HepG2 (cell line): ENCODE results near the gene PSMB11. TPM values are rescaled to one million over a fixed set of nuclear protein-coding genes. Genes with fewer than 3 reads are reported as not detected.

ENCODE experiments used
- CENPT ChIP-seq: sonication (generic); formaldehyde crosslinking; IDR thresholded peaks from 2 replicates; pipeline ENCODE4 v1.8.0; 2022; ENCODE audit warnings: low read depth, mild to moderate bottlenecking, moderate library complexity, missing genetic modification reagents
- EZH2 ChIP-seq: conservative IDR thresholded peaks from 2 replicates; pipeline ENCODE4 v1.6.1; 2012; ENCODE audit warnings: mild to moderate bottlenecking, low read depth, low read length, moderate library complexity
- FOXC1 ChIP-seq: sonication (generic); formaldehyde crosslinking; IDR thresholded peaks from 2 replicates; pipeline ENCODE4 v1.8.0; 2022; ENCODE audit warnings: mild to moderate bottlenecking, missing genetic modification reagents, borderline replicate concordance
- KDM3A ChIP-seq: IDR thresholded peaks from 2 replicates; pipeline ENCODE4 v1.6.1; 2018; ENCODE audit warnings: low read depth, missing compliant biosample characterization
- RFX1 ChIP-seq: fragments of 450-650 bp; IDR thresholded peaks from 2 replicates; pipeline ENCODE4 v1.6.1; 2017
- RFX3 ChIP-seq: IDR thresholded peaks from 2 replicates; pipeline ENCODE4 v1.6.1; 2016; ENCODE audit warnings: missing biosample characterization, missing genetic modification reagents
- RXRA ChIP-seq: sonication (generic); formaldehyde crosslinking; IDR thresholded peaks from 2 replicates; pipeline ENCODE4 v1.5.1; 2020; ENCODE audit warnings: missing genetic modification reagents
- SATB2 ChIP-seq: sonication (generic); formaldehyde crosslinking; IDR thresholded peaks from 2 replicates; pipeline ENCODE4 v1.5.0; 2020; ENCODE audit warnings: missing genetic modification reagents
- SKI ChIP-seq: fragments of 450-650 bp; IDR thresholded peaks from one replicate; pipeline ENCODE4 v1.6.1; 2018; ENCODE audit warnings: mild to moderate bottlenecking; ENCODE audit not compliant: partially characterized antibody
- SMAD3 ChIP-seq: sonication (generic); formaldehyde crosslinking; IDR thresholded peaks from 2 replicates; pipeline ENCODE4 v1.4.0; 2020; ENCODE audit warnings: missing genetic modification reagents
- SUZ12 ChIP-seq: fragments of 150-350 bp; IDR thresholded peaks from 2 replicates; pipeline ENCODE4 v1.6.1; 2014; ENCODE audit warnings: low read depth, low read length
- TBX2 ChIP-seq: sonication (generic); formaldehyde crosslinking; IDR thresholded peaks from 2 replicates; pipeline ENCODE4 v1.5.0; 2020; ENCODE audit warnings: missing genetic modification reagents, mild to moderate bottlenecking, borderline replicate concordance
- TBX3 ChIP-seq: fragments of 450-650 bp; IDR thresholded peaks from 2 replicates; pipeline ENCODE4 v1.6.1; 2017; ENCODE audit warnings: antibody characterized with exemption, mild to moderate bottlenecking, inconsistent platforms, borderline replicate concordance
- ZEB1 ChIP-seq: IDR thresholded peaks from 2 replicates; pipeline ENCODE4 v1.6.1; 2012; ENCODE audit warnings: mild to moderate bottlenecking, low read depth, inconsistent platforms; ENCODE audit not compliant: insufficient replicate concordance
- ZFY ChIP-seq: sonication (generic); formaldehyde crosslinking; IDR thresholded peaks from 2 replicates; pipeline ENCODE4 v1.4.0; 2020; ENCODE audit warnings: missing genetic modification reagents
- ZKSCAN1 ChIP-seq: fragments of 150-350 bp; IDR thresholded peaks from 2 replicates; pipeline ENCODE4 v1.6.1; 2014; ENCODE audit warnings: low read length
- ZNF20 ChIP-seq: sonication (generic); formaldehyde crosslinking; IDR thresholded peaks from 2 replicates; pipeline ENCODE4 v1.4.0; 2020; ENCODE audit warnings: mild to moderate bottlenecking, moderate library complexity, missing genetic modification reagents
- ZNF329 ChIP-seq: sonication (generic); formaldehyde crosslinking; IDR thresholded peaks from 2 replicates; pipeline ENCODE4 v1.9.0; 2021; ENCODE audit warnings: low read depth, mild to moderate bottlenecking, missing genetic modification reagents
- ZNF367 ChIP-seq: sonication (generic); formaldehyde crosslinking; IDR thresholded peaks from 2 replicates; pipeline ENCODE4 v1.4.0; 2020; ENCODE audit warnings: missing genetic modification reagents, borderline replicate concordance
- ZNF570 ChIP-seq: sonication (generic); formaldehyde crosslinking; IDR thresholded peaks from 2 replicates; pipeline ENCODE4 v1.4.0; 2020; ENCODE audit warnings: mild to moderate bottlenecking, missing genetic modification reagents, borderline replicate concordance
- ZNF607 ChIP-seq: sonication (generic); formaldehyde crosslinking; IDR thresholded peaks from 2 replicates; pipeline ENCODE4 v1.5.1; 2020; ENCODE audit warnings: missing genetic modification reagents, mild to moderate bottlenecking, borderline replicate concordance
- ZNF724P ChIP-seq: sonication (generic); formaldehyde crosslinking; IDR thresholded peaks from 2 replicates; pipeline ENCODE4 v1.8.0; 2022; ENCODE audit warnings: missing genetic modification reagents, borderline replicate concordance
- ZNF790 ChIP-seq: sonication (generic); formaldehyde crosslinking; IDR thresholded peaks from 2 replicates; pipeline ENCODE4 v1.8.0; 2022; ENCODE audit warnings: missing genetic modification reagents, mild to moderate bottlenecking, borderline replicate concordance
- ZSCAN30 ChIP-seq: sonication (generic); formaldehyde crosslinking; IDR thresholded peaks from 2 replicates; pipeline ENCODE4 v1.5.0; 2020; ENCODE audit warnings: mild to moderate bottlenecking, missing genetic modification reagents
- ZXDC ChIP-seq: sonication (generic); formaldehyde crosslinking; IDR thresholded peaks from 2 replicates; pipeline ENCODE4 v1.5.0; 2020; ENCODE audit warnings: mild to moderate bottlenecking, missing genetic modification reagents
- polyA plus RNA-seq, 8 experiments: library from polyadenylated mRNA; depleted of rRNA in 3 of 8; stranded (reverse) in 7 of 8; unstranded in 1 of 8; fragments of >200 nt; fragmentation: Illumina TruSeq in 4 of 8; extraction: Trizol in 4 of 8; gene quantifications; 2 replicates each; pipeline versions ENCODE4 v1.2.1 to v1.2.3, GENCODE V29; 2011 to 2016; ENCODE audit warnings: low read depth in 4 of 8, missing spikeins in 1 of 8, mixed read lengths in 1 of 8; ENCODE audit not compliant: insufficient read depth in 1 of 8
- total RNA-seq, 5 experiments: library from RNA; depleted of rRNA; stranded (reverse); fragments of >200 nt; fragmentation: Illumina TruSeq; extraction: Trizol; gene quantifications; 2 replicates each; pipeline ENCODE4 v1.2.3, GENCODE V29; 2016; ENCODE audit warnings: low read depth in 1 of 5
- TF ChIP-seq, protein P1 (sequence below): sonication (generic); formaldehyde crosslinking; IDR thresholded peaks from 2 replicates; pipeline ENCODE4 v1.8.1; 2023; ENCODE audit warnings: missing genetic modification reagents, inconsistent platforms, borderline replicate concordance

Gene PSMB11
- total and polyA plus RNA-seq, 2 of the 13 experiments (the other 11 are each of a cell fraction or from before 2014, with no cell fraction given) = not detected

DNA sequence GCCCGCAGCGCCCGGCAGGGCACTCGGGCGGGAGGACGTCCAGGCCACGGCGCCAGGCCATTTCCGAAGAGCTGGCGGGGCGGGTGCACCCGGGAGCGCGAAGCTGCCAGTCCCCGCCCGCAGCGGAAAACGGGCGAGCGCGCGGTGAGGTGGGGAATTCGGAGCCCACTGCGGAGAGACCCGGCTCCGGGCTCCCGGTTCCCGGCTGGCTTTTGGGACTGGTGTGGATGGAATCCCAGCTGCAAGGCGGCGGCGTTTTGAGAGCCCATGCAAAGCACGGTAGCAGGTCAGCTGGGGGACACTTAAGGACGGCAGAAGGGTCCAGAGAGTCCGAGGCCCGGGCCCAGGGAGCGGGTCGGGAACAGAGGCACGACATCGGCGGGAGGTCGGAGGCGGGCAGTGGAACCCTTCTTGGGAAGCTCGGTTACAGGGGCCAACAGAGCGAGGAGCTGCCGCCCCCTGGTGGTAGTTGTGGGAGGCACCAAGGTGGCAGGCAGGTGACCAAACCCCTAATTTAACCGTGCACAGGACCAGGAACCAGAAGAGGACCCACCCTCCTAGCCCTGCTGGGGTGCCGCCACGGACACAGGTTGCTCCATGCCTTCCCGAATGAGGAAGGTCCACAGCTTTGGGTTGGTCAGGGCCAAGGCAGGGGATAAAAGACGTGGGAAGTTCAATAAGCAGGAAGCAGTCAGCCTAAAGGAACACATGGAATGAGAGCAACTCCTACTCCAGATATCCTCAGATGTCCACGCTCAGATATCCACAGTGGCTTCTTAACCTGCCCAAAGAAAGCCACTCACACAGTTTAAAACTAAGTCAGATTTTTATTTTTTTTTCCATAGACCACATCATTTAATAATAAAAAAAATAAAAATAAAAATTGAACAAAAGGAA, 16.0 kb downstream of the PSMB11 start (continued):
- TF ChIP-seq ZEB1 (no peak), ZNF20 (0 out of 2 replicates have a peak, but pooled peaks have one; percentile 28), SUZ12 (peak; percentile 27; the same call in 1 of the 2 replicates), SKI (peak; percentile 40), RFX1 (no peak), ZNF790 (CRISPR knock-in tag) (peak; percentile 65; the same call in 1 of the 2 replicates), ZNF367 (CRISPR knock-in tag) (0 out of 2 replicates have a peak, but pooled peaks have one; percentile 58), ZNF329 (CRISPR knock-in tag) (no peak), ZNF570 (CRISPR knock-in tag) (0 out of 2 replicates have a peak, but pooled peaks have one; percentile 57), RFX3 (CRISPR knock-in tag) (no peak), SMAD3 (CRISPR knock-in tag) (peak; percentile 45; the same call in 1 of the 2 replicates), ZNF607 (CRISPR knock-in tag) (peak; percentile 93; the same call in 1 of the 2 replicates), TBX3 (peak; percentile 23; the same call in 1 of the 2 replicates), TBX2 (CRISPR knock-in tag) (peak; percentile 70; the same call in 1 of the 2 replicates), CENPT (no peak; the same call in 1 of the 2 replicates), ZKSCAN1 (peak; percentile 31; the same call in 1 of the 2 replicates), FOXC1 (CRISPR knock-in tag) (peak; percentile 95), ZXDC (no peak; the same call in 1 of the 2 replicates), EZH2 (no peak), ZNF724P (CRISPR knock-in tag) (peak; percentile 84; the same call in 1 of the 2 replicates), KDM3A (CRISPR knock-in tag) (peak; percentile 99), RXRA (CRISPR knock-in tag) (peak; percentile 77), ZFY (CRISPR knock-in tag) (peak; percentile 54; the same call in 1 of the 2 replicates), ZSCAN30 (CRISPR knock-in tag) (no peak), SATB2 (CRISPR knock-in tag) (no peak)
- TF ChIP-seq, protein P1, sequence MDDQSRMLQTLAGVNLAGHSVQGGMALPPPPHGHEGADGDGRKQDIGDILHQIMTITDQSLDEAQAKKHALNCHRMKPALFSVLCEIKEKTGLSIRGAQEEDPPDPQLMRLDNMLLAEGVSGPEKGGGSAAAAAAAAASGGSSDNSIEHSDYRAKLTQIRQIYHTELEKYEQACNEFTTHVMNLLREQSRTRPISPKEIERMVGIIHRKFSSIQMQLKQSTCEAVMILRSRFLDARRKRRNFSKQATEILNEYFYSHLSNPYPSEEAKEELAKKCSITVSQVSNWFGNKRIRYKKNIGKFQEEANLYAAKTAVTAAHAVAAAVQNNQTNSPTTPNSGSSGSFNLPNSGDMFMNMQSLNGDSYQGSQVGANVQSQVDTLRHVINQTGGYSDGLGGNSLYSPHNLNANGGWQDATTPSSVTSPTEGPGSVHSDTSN (CRISPR knock-in tag) = no peak
